ENCODE measurements around the gene ZBTB40.
A peak's percentile ranks its signal among the peaks of the same experiment; 100 is the strongest.

Gene ZBTB40

DNA sequence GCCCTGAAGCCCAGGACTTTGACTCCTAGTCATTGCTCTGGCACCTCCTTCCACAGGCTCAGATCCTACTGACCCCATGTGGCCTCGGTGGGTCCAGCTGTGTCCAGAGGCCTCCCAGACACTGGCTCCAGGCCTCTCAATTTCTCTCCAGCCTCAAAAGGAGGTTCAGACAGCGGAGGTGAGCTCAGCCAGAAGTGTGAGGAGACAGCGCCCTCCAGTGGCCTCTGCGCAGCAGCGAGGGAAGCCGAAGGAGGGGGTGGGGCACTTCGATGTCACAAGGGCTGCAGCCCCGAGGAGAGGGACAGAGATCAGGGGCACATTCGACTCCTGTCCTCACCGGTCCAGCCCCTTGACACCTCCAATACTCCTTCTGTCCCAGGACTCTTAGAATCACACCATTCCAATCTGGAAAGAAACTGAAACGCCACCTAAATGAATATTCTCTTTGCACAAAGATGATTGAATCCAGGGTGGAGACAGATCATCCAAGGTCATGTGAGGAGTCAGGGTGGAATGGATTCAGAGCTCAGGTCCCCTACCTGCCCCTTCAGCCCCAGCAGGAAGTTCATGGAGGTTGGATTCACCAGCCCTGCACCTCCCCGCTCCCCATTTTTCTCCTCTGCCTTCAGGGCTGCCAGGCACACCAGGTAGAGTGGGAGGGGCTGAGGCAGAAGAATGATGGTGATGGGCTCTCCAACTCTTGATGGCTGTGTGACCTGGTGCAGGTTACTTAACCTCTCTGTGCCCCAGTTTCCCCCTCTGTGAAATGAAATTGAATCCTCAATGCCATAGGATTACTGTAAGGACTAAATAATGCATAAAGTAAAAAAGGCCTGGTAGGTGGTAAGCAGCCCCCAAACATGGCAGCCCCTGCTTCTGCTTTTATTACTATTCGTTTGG lies 34.8 kb upstream of the ZBTB40 start:
- Mint-ChIP-seq H3K27ac (peak overlapping the region in 1 of 2 donors; percentile 22), H3K9me3 (no peaks in the 10 kb centered on the region), H3K27me3 (peaks cover 34 to 53% of the 10 kb centered on the region in 2 donors), H3K4me1 (ENCODE audit: low read depth in 2 of 2) (peaks cover 0 to 4% of the 10 kb centered on the region in 2 donors), H3K36me3 (ENCODE audit: insufficient read depth) (peaks cover 3% of the 10 kb centered on the region), H3K4me3 (no peak overlapping the region)
- ATAC-seq (replicated peaks) (peak; percentile 77), DNase-seq (peak; percentile 57 to 69 (median 62))

DNA sequence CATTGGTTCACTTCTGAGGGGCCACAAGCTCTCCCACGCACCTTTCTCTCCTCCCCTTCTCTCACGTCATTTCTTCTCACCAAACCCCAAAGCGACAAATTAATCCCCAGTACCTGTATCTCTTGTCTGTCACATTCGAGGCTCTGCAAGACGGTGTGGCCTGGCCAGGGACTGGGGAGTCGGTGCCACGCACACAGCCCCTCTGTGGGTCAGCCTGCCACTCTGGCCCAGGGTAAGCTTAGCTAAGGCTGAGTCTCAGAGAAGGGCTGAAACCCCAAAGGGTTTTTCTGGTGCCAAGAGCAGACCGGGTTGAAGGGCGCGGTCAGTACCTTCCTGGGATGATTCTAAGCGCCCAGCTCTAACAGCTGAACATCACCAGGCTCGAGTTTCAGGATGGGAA lies 34.2 kb upstream of the ZBTB40 start:
- Mint-ChIP-seq H3K36me3 (ENCODE audit: insufficient read depth) (peaks cover 3% of the 10 kb centered on the region), H3K4me1 (ENCODE audit: low read depth in 2 of 2) (peaks cover 0 to 4% of the 10 kb centered on the region in 2 donors), H3K4me3 (no peak overlapping the region), H3K9me3 (no peaks in the 10 kb centered on the region), H3K27ac (no peak overlapping the region), H3K27me3 (peaks cover 37 to 57% of the 10 kb centered on the region in 2 donors)
- DNase-seq (no peak), ATAC-seq (replicated peaks) (no peak)

DNA sequence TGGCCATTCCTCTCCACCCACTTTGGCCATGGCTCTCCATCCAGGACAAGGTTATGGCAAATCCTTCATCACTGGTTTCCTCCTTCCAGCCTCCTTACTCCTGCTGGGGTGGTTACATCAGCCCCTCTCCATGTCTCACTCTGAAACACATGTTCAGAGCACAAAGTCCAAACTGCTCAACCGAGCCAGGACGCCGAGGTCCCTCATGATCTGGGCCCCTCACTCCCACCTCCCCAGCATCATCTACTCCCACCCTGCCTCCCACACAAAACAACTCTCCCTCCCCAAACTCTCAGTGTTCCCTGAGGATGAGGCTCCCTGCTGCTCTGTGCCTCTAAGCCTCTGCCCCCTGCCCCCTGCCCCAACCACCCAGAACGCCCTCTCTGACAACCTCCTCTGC lies 33.3 kb upstream of the ZBTB40 start:
- H3K9me3 Mint-ChIP-seq: no peaks in the 10 kb centered on the region
- ATAC-seq (replicated peaks): no peak
- no peak overlapping the region for H3K4me3 Mint-ChIP-seq
- DNase-seq: no peak
- H3K27ac Mint-ChIP-seq: no peak overlapping the region
- H3K27me3 Mint-ChIP-seq: peaks cover 37 to 57% of the 10 kb centered on the region in 2 donors
- H3K36me3 Mint-ChIP-seq (ENCODE audit: insufficient read depth): peaks cover 3% of the 10 kb centered on the region
- H3K4me1 Mint-ChIP-seq (ENCODE audit: low read depth in 2 of 2): peaks cover 0 to 4% of the 10 kb centered on the region in 2 donors

DNA sequence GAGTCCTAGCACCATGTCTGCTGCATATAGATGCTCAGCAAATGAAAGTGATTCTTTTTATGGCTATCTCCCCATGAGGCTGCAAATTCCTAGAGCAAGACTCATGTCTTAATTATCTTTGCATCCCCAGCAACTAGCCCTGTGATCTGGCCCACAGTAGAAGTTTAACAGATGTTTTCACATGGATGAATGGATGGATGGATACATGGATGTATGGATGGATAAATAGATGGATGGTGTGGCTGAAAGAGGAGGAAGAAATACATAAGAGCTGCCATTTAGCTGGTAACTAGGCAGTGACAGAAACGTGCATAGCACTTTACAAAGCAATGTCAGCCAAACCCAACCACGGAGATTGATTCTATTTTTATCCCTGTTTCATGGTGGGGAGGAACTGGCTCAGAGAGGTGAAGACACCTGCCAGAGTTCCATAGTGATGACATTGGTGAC lies 32.7 kb upstream of the ZBTB40 start:
- peaks cover 37 to 57% of the 10 kb centered on the region in 2 donors for H3K27me3 Mint-ChIP-seq
- peaks cover 3% of the 10 kb centered on the region for H3K36me3 Mint-ChIP-seq (ENCODE audit: insufficient read depth)
- H3K27ac Mint-ChIP-seq: no peak overlapping the region
- ATAC-seq (replicated peaks): no peak
- H3K4me1 Mint-ChIP-seq (ENCODE audit: low read depth in 2 of 2): peaks cover 0 to 4% of the 10 kb centered on the region in 2 donors
- DNase-seq: no peak
- no peak overlapping the region for H3K4me3 Mint-ChIP-seq
- no peaks in the 10 kb centered on the region for H3K9me3 Mint-ChIP-seq

DNA sequence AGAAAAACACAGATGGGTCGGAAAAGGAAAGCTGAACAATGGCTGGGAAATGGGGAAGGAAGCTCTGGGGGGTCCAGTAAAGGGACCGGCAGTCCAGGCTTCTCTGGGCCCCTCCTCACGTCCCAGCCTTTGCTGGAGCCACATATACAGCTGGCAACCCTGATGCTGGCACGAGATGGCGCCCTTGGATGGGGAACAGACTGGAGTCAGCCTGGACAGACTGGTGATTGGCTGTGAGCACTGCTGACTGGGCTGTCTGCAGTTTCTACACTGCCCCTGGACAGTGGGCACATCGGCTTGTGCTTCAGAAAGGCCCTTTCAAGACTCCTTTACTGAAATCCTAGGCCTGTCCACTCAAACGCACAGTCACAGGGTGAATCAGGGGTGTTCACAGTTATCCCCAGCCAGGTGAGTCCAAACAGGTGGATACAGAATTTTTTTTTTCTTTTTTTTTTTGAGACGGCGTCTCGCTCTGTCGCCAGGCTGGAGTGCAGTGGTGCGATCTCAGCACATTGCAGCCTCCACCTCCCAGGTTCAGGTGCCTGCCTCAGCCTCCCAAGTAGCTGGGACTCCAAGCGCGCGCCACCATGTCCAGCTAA lies 31.1 kb upstream of the ZBTB40 start:
- H3K27me3 Mint-ChIP-seq: peaks cover 37 to 57% of the 10 kb centered on the region in 2 donors
- peaks cover 0 to 4% of the 10 kb centered on the region in 2 donors for H3K4me1 Mint-ChIP-seq (ENCODE audit: low read depth in 2 of 2)
- H3K9me3 Mint-ChIP-seq: no peaks in the 10 kb centered on the region
- H3K36me3 Mint-ChIP-seq (ENCODE audit: insufficient read depth): peaks cover 3% of the 10 kb centered on the region
- no peak overlapping the region for H3K4me3 Mint-ChIP-seq
- no peak overlapping the region for H3K27ac Mint-ChIP-seq
- DNase-seq: peak; percentile 25 to 38 (median 30)
- ATAC-seq (replicated peaks): peak; percentile 51

DNA sequence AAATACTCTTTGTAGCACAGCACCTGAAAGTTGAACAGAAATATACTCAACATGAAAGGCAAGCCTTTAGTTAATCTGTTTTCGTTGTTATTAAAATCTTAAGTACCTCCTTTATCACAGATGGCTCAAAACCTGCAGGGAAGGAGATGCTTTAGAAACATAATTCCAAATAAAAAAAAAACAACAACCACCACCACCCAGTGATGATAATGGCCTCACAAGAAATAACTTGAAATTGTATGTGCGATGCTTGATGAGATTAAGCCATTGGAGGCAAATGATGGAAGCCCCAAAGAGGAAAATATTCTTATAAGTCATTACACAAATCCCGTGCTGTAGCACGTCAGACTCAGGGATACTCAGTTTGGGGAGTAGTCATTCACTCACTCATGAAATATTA lies 24.9 kb upstream of the ZBTB40 start:
- Mint-ChIP-seq H3K9me3 (no peaks in the 10 kb centered on the region), H3K27ac (no peak overlapping the region), H3K4me1 (ENCODE audit: low read depth in 2 of 2) (no peaks in the 10 kb centered on the region), H3K27me3 (peaks cover 6 to 8% of the 10 kb centered on the region in 2 donors), H3K36me3 (ENCODE audit: insufficient read depth) (peaks cover 5% of the 10 kb centered on the region), H3K4me3 (no peak overlapping the region)
- DNase-seq: no peak
- no peak for ATAC-seq (replicated peaks)

DNA sequence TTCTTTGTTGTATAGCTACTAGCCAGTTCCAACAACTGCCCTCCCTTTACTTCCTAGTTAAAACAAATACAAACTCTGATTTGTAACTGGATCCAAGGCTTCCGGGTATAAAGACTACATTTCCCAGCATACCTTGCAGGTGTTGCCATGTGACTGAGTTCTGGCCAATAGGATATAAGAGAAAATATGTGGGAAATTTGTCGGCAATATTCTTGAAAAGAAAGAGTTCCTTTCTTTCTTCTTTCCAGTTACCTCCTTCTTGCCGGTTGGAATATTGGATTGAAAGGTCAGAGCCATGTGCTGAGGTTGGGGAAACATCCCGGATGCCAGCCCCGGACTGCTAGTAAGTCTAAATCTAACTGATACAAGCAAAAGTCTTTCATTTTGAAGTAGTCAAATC lies 23.0 kb upstream of the ZBTB40 start:
- Mint-ChIP-seq H3K4me3 (peak overlapping the region; percentile 41 to 69), H3K27ac (no peak overlapping the region), H3K9me3 (no peaks in the 10 kb centered on the region), H3K4me1 (ENCODE audit: low read depth in 2 of 2) (no peaks in the 10 kb centered on the region), H3K27me3 (peaks cover 0 to 4% of the 10 kb centered on the region in 2 donors), H3K36me3 (ENCODE audit: insufficient read depth) (peaks cover 5% of the 10 kb centered on the region)
- ATAC-seq (replicated peaks) (peak; percentile 67), DNase-seq (peak in 1 of 3 experiments; percentile 46)

DNA sequence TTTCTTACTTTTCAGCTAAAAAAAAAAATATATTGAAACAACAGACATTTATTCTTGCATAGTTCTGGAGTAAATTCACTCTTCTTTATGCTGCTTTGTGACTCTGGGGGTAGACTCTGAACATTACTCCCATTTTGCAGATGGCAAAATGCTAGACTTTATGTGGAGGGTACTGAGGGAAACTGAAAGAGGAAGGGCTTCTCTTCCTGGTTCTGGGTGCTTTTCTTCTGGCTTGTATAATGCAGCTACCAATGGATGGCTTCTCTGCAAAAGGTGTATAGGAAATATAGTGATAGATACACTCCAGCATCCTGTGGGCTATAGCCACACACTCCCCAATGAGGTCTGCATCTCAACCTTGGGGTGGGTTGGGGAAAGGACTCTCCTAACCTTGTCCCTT lies 19.7 kb upstream of the ZBTB40 start:
- no peaks in the 10 kb centered on the region for H3K4me1 Mint-ChIP-seq (ENCODE audit: low read depth in 2 of 2)
- H3K36me3 Mint-ChIP-seq (ENCODE audit: insufficient read depth): peaks cover 5% of the 10 kb centered on the region
- no peak overlapping the region for H3K27ac Mint-ChIP-seq
- H3K9me3 Mint-ChIP-seq: no peaks in the 10 kb centered on the region
- ATAC-seq (replicated peaks) (no peak), DNase-seq (no peak)
- H3K4me3 Mint-ChIP-seq: no peak overlapping the region
- H3K27me3 Mint-ChIP-seq: peaks cover 7 to 21% of the 10 kb centered on the region in 2 donors

DNA sequence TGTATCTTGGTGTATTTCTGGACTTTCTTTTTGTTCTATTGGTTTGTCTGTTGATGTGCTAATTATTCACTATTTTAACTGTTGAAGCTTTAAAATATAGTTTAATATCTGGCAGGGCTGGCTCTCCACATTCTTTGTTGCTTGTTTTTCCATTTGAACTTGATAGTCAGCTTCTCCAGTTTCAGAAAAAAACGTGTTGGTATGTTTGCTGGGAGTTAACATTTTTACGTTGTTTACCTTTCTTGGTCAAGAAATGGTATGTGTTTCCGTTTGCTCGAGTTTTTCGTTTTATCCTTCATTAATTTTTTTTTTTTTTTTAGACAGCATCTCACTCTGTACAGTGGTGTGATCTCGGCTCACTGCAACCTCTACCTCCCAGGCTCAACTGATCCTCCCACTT lies 16.9 kb upstream of the ZBTB40 start:
- H3K27ac Mint-ChIP-seq: no peak overlapping the region
- peaks cover 23 to 38% of the 10 kb centered on the region in 2 donors for H3K27me3 Mint-ChIP-seq
- peaks cover 1% of the 10 kb centered on the region for H3K36me3 Mint-ChIP-seq (ENCODE audit: insufficient read depth)
- H3K4me1 Mint-ChIP-seq (ENCODE audit: low read depth in 2 of 2): no peaks in the 10 kb centered on the region
- H3K9me3 Mint-ChIP-seq: peaks cover 0 to 2% of the 10 kb centered on the region in 2 donors
- ATAC-seq (replicated peaks) (no peak), DNase-seq (no peak)
- H3K4me3 Mint-ChIP-seq: no peak overlapping the region

DNA sequence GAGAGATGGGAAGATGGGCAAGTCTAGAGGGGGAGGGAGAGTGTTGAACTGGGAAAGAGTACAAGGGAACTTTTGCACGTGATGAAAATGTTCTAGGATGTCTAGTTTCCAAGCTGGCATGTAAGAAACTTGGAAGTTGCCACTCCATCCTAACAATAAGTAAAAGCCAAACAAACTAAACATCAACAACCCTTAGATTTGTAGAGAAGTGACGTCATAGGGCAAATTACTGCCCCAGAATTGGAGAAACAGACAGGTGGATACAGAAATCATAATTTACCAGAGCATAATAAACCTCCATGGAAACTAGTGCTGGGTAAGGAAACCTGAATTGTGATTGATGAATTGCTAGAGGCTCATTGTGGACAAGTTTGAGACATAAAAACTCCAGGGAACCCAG lies 14.7 kb upstream of the ZBTB40 start:
- peaks cover 27 to 42% of the 10 kb centered on the region in 2 donors for H3K27me3 Mint-ChIP-seq
- no peak for ATAC-seq (replicated peaks)
- no peak overlapping the region for H3K4me3 Mint-ChIP-seq
- no peaks in the 10 kb centered on the region for H3K36me3 Mint-ChIP-seq (ENCODE audit: insufficient read depth)
- peaks cover 3 to 7% of the 10 kb centered on the region in 2 donors for H3K9me3 Mint-ChIP-seq
- no peaks in the 10 kb centered on the region for H3K4me1 Mint-ChIP-seq (ENCODE audit: low read depth in 2 of 2)
- H3K27ac Mint-ChIP-seq: no peak overlapping the region
- DNase-seq: no peak

DNA sequence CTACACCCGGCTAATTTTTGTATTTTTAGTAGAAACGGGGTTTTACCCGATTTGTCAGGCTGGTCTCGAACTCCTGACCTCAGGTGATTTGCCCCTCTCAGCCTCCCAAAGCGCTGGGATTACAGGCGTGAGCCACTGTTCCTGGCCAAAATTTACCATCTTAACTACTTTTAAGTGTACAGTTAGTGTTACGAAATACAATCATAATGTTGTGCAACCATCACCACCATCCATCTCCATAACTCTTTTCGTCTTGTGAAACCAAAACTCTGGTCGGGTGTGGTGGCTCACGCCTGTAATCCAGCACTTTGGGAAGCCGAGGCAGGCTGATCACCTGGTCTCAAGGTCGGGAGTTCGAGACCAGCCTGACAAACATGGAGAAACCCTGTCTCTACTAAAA lies 14.1 kb upstream of the ZBTB40 start:
- no peaks in the 10 kb centered on the region for H3K36me3 Mint-ChIP-seq (ENCODE audit: insufficient read depth)
- peaks cover 33 to 46% of the 10 kb centered on the region in 2 donors for H3K27me3 Mint-ChIP-seq
- DNase-seq (no peak), ATAC-seq (replicated peaks) (no peak)
- H3K9me3 Mint-ChIP-seq: peaks cover 7 to 8% of the 10 kb centered on the region in 2 donors
- no peak overlapping the region for H3K4me3 Mint-ChIP-seq
- H3K4me1 Mint-ChIP-seq (ENCODE audit: low read depth in 2 of 2): no peaks in the 10 kb centered on the region
- no peak overlapping the region for H3K27ac Mint-ChIP-seq

DNA sequence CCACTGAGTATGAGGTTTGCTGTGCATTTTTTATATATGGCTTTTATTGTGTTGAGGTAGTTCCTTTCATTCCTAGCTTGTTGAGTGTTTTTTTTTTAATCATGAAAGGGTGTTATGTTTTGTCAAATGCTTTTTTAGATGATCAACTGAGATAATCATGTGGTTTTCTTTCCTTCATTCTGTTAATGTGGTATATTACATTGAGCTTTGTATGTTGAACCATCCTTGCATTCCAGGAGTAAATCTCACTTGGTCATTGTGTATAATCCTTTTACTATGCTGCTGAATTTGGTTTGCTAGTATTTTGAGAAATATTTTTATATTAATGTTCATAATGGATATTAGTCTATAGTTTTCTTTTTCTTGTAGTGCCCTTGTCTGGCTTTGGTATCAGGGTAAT lies 11.1 kb upstream of the ZBTB40 start:
- H3K4me3 Mint-ChIP-seq: no peak overlapping the region
- no peaks in the 10 kb centered on the region for H3K4me1 Mint-ChIP-seq (ENCODE audit: low read depth in 2 of 2)
- H3K9me3 Mint-ChIP-seq: peaks cover 7 to 8% of the 10 kb centered on the region in 2 donors
- H3K27ac Mint-ChIP-seq: no peak overlapping the region
- no peak for DNase-seq
- peaks cover 50 to 52% of the 10 kb centered on the region in 2 donors for H3K27me3 Mint-ChIP-seq
- no peak for ATAC-seq (replicated peaks)
- no peaks in the 10 kb centered on the region for H3K36me3 Mint-ChIP-seq (ENCODE audit: insufficient read depth)

DNA sequence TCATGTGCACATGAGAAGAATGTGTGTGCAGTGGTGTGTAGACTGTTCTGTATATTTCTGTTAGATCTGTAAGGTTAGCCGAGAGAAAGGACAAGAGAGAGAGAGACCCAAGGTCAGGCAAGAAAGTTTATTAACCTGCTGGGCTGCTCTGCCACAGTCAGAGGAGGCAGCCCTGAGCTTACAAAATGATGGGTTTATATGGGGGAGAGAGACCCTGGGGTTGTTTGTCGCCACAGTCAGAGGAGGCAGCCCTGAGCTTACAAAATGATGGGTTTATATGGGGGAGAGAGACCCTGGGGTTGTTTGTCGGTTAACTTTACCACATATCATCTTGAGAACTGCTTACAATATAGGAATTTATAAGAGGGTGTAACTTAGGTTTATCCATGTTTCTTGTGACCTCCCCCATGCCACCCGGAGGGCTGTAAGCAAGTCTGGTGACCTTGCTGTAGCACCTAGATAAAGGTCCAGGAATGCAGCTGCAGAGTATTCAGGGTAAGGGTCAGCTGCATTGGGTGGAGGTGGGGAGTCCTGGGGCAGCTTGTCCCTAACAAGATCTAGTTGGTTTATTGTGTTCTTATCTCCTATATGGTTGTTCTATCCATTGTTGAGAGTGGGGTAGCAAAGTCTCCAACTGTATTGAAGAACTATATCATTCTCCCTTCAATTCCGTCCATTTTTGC lies 9.3 kb upstream of the ZBTB40 start:
- DNase-seq (no peak), ATAC-seq (replicated peaks) (no peak)
- no peaks in the 10 kb centered on the region for H3K4me1 Mint-ChIP-seq (ENCODE audit: low read depth in 2 of 2)
- H3K27ac Mint-ChIP-seq: no peak overlapping the region
- peaks cover 7 to 8% of the 10 kb centered on the region in 2 donors for H3K9me3 Mint-ChIP-seq
- peaks cover 51 to 56% of the 10 kb centered on the region in 2 donors for H3K27me3 Mint-ChIP-seq
- no peak overlapping the region for H3K4me3 Mint-ChIP-seq
- no peaks in the 10 kb centered on the region for H3K36me3 Mint-ChIP-seq (ENCODE audit: insufficient read depth)

All from effector memory CD8-positive, alpha-beta T cell (primary cell).